CD4-positive, alpha-beta T cell treated with Interleukin-15 for 4 hours (primary cell): ENCODE results near the gene CDH10.

Experiments used
- DNase-seq: peaks from one replicate; pipeline ENCODE4 v3.0.0-alpha.2; 2020; ENCODE audit warnings: low spot score

The CDH10 gene

GRCh38 chr5:24480952-24481351 lies 163.8 kb downstream of the CDH10 start:
- no peak for DNase-seq

DNA sequence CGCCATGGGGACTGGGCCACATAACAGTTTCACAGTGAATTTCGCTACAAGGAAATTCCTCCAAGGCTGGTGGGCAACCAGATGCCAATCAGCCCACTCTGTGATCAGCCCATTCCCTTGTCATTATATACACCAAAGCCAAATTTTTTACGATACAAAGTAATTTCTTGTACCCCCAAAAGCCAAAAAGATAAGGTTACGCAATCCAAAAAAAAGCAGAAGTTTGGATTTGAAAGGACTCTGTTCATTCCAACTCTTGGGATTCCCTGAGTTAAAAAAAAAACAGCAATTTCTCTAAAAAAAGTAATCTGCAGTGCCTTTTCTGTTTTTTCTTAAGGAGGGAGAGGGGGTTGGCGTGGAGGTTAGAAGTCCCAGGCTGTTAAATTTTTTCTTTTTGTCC lies 166.8 kb downstream of the CDH10 start:
- DNase-seq = no peak

DNA sequence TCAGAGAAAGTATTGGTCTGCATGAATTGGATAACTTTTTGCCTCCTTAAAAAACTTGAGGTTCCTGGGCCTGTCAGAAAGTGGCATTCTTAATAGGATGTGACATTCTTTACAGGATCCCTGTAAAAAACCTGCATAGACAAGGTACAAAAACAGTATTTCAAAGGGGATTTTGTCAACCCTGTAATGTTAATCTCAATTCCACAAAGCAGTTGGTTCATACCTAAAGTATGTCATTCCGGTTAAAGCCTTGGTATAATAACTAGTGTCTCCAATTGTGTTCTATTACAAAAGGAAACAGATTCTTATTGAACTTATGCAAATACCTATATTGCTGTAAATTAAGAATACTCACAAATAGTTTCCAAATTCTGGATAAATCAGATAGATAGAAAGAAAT lies 169.7 kb downstream of the CDH10 start:
- DNase-seq = no peak

GRCh38 chr5:24474685-24475084 lies 170.1 kb downstream of the CDH10 start:
- no peak for DNase-seq

- DNase-seq = no peak
Measured at GRCh38 chr5:24472518-24472917, 172.3 kb downstream of the CDH10 start.

- no peak for DNase-seq
Measured at GRCh38 chr5:24444414-24444813, 200.4 kb downstream of the CDH10 start.

- DNase-seq = no peak
Measured at GRCh38 chr5:24439465-24439864, 205.3 kb downstream of the CDH10 start.
